ENCODE measurements around the gene DTNB.

DTNB gene

GRCh38 chr2:25379535-25379934, 293.8 kb downstream of the DTNB start:
- no peak for DNase-seq

- no peak for DNase-seq
Measured at GRCh38 chr2:25378731-25379490, 294.5 kb downstream of the DTNB start.

- no peak for DNase-seq
Measured at GRCh38 chr2:25377822-25378421, 295.5 kb downstream of the DTNB start.

GRCh38 chr2:25376750-25377621, 296.4 kb downstream of the DTNB start:
- peak; percentile 86 for DNase-seq

GRCh38 chr2:25375989-25376545, 297.3 kb downstream of the DTNB start:
- DNase-seq: no peak

- no peak for DNase-seq
Measured at GRCh38 chr2:25375371-25375988, 297.9 kb downstream of the DTNB start.

GRCh38 chr2:25374827-25375226, 298.6 kb downstream of the DTNB start:
- DNase-seq: no peak

- no peak for DNase-seq
Measured at GRCh38 chr2:25374411-25374810, 299.0 kb downstream of the DTNB start.

GRCh38 chr2:25373269-25373981, 300.0 kb downstream of the DTNB start:
- DNase-seq: no peak

- DNase-seq: no peak
Measured at GRCh38 chr2:25372405-25373268, 300.7 kb downstream of the DTNB start.

GRCh38 chr2:25371253-25372241, 301.8 kb downstream of the DTNB start:
- DNase-seq: no peak

- no peak for DNase-seq
Measured at GRCh38 chr2:25369876-25370275, 303.5 kb downstream of the DTNB start.

- DNase-seq: no peak
Measured at GRCh38 chr2:25369439-25369838, 303.9 kb downstream of the DTNB start.

- no peak for DNase-seq
Measured at GRCh38 chr2:25368660-25369059, 304.7 kb downstream of the DTNB start.

- DNase-seq: no peak
Measured at GRCh38 chr2:25367296-25367695, 306.1 kb downstream of the DTNB start.

GRCh38 chr2:25366629-25367028, 306.7 kb downstream of the DTNB start:
- no peak for DNase-seq

GRCh38 chr2:25365241-25365640, 308.1 kb downstream of the DTNB start:
- no peak for DNase-seq

GRCh38 chr2:25363733-25364132, 309.6 kb downstream of the DTNB start:
- no peak for DNase-seq

- DNase-seq: no peak
Measured at GRCh38 chr2:25362434-25363145, 310.8 kb downstream of the DTNB start.
